GM23338 (cell line): Measurements from ENCODE around the gene IKBKG. TPM values are rescaled to one million over a fixed set of nuclear protein-coding genes. Genes with fewer than 3 reads are reported as not detected.

ENCODE experiments used
- ATAC-seq: fragments of 200-7000 bp; cut with Tn5 transposase; 3 replicates; pipeline ENCODE4 v1.9.1; 2020
- DNase-seq: peaks from one replicate; pipeline ENCODE4 v3.0.0-alpha.2; 2015; ENCODE audit warnings: low spot score
- H2AFZ ChIP-seq: fragments of 200-600 bp; sonication (generic); 2 replicates; pipeline ENCODE4 v1.8.0; 2016; ENCODE audit warnings: antibody characterized with exemption, mild to moderate bottlenecking, moderate library complexity
- H3F3A ChIP-seq: fragments of 200-600 bp; sonication (generic); replicated peaks from 2 replicates; pipeline ENCODE4 v1.8.0; 2017; ENCODE audit warnings: antibody characterized with exemption, mixed run types, low read depth
- H3K27ac ChIP-seq: fragments of 200-600 bp; sonication (generic); 2 replicates; pipeline ENCODE4 v1.6.1; 2016; ENCODE audit warnings: low read depth
- H3K27me3 ChIP-seq: fragments of 200-600 bp; sonication (generic); 2 replicates; pipeline ENCODE4 v1.8.0; 2016; ENCODE audit warnings: mild to moderate bottlenecking, mixed run types, moderate library complexity; ENCODE audit not compliant: insufficient read depth
- H3K36me3 ChIP-seq: fragments of 200-600 bp; sonication (generic); 2 replicates; pipeline ENCODE4 v1.8.0; 2016; ENCODE audit warnings: mild to moderate bottlenecking; ENCODE audit not compliant: insufficient read depth
- H3K4me1 ChIP-seq: fragments of 200-600 bp; sonication (generic); 2 replicates; pipeline ENCODE4 v1.8.0; 2016; ENCODE audit warnings: mild to moderate bottlenecking, moderate library complexity; ENCODE audit not compliant: insufficient read depth
- H3K4me2 ChIP-seq: fragments of 200-600 bp; sonication (generic); 2 replicates; pipeline ENCODE4 v1.7.1; 2017; ENCODE audit warnings: mixed run types
- H3K4me3 ChIP-seq: fragments of 200-600 bp; sonication (generic); 2 replicates; pipeline ENCODE4 v1.6.1; 2016; ENCODE audit warnings: mixed run types
- H3K79me2 ChIP-seq: fragments of 200-600 bp; sonication (generic); replicated peaks from 2 replicates; pipeline ENCODE4 v1.8.0; 2017; ENCODE audit warnings: mild to moderate bottlenecking; ENCODE audit not compliant: insufficient read depth
- H3K9me2 ChIP-seq: fragments of 200-600 bp; sonication (generic); 2 replicates; pipeline ENCODE4 v1.8.0; 2017; ENCODE audit not compliant: insufficient read depth
- H4K20me1 ChIP-seq: fragments of 200-600 bp; sonication (generic); replicated peaks from 2 replicates; pipeline ENCODE4 v1.8.0; 2017; ENCODE audit warnings: mild to moderate bottlenecking; ENCODE audit not compliant: insufficient read depth
- H3K27ac Mint-ChIP-seq: 2 replicates; pipeline ENCODE4 v1.8.0; 2020; ENCODE audit warnings: inconsistent platforms, mild to moderate bottlenecking, moderate library complexity, mixed read lengths
- H3K27me3 Mint-ChIP-seq: 3 replicates; pipeline ENCODE4 v1.8.0; 2022; ENCODE audit warnings: low read depth, mild to moderate bottlenecking, moderate library complexity, mixed read lengths, inconsistent platforms; ENCODE audit not compliant: insufficient read depth, poor library complexity
- H3K36me3 Mint-ChIP-seq: 3 replicates; pipeline ENCODE4 v1.8.0; 2021; ENCODE audit warnings: low read depth, mild to moderate bottlenecking, inconsistent platforms, moderate library complexity, mixed read lengths
- H3K4me1 Mint-ChIP-seq: 3 replicates; pipeline ENCODE4 v1.8.0; 2020; ENCODE audit warnings: mild to moderate bottlenecking, inconsistent platforms, mixed read lengths
- H3K4me3 Mint-ChIP-seq: 3 replicates; pipeline ENCODE4 v1.8.0; 2021; ENCODE audit warnings: moderate library complexity, mild to moderate bottlenecking, inconsistent platforms, mixed read lengths
- H3K9me3 Mint-ChIP-seq: 3 replicates; pipeline ENCODE4 v1.8.0; 2020; ENCODE audit warnings: moderate library complexity, mild to moderate bottlenecking, inconsistent platforms, mixed read lengths
- EZH2 ChIP-seq: fragments of 200-600 bp; sonication (generic); IDR thresholded peaks from one replicate; pipeline ENCODE4 v1.8.0; 2017; ENCODE audit warnings: antibody characterized with exemption, mild to moderate bottlenecking, low read depth; ENCODE audit not compliant: unreplicated experiment
- ZNF114 ChIP-seq: fragments of 250-450 bp; sonication (Bioruptor Pico); IDR thresholded peaks from 2 replicates; pipeline ENCODE4 v1.5.0; 2020; ENCODE audit warnings: mild to moderate bottlenecking, moderate library complexity
- ZNF331 ChIP-seq: fragments of 250-450 bp; sonication (Bioruptor Pico); IDR thresholded peaks from 2 replicates; pipeline ENCODE4 v1.5.0; 2020; ENCODE audit warnings: low read depth, mild to moderate bottlenecking, moderate library complexity
- polyA plus RNA-seq: library from polyadenylated mRNA; unstranded; fragments of >200 nt; fragmentation: Nextera tagmentation; extraction: Ambion mirVana; gene quantifications from 2 replicates; pipeline ENCODE4 v1.2.1, GENCODE V29; 2016
- total RNA-seq: library from RNA; depleted of rRNA; stranded (reverse); fragments of >200 nt; shearing (Covaris generic); gene quantifications from 2 replicates; pipeline ENCODE4 v1.2.3, GENCODE V29; 2014
- TF ChIP-seq, protein P1 (sequence below), 2 experiments: fragments of 200-600 bp in 1 of 2; sonication (generic) in 1 of 2; conservative IDR thresholded peaks; 2 replicates each; pipeline versions ENCODE4 v1.5.1 to v1.6.1; 2016 to 2017; ENCODE audit warnings: antibody characterized with exemption in 2 of 2, low read depth in 2 of 2, mild to moderate bottlenecking in 2 of 2, moderate library complexity in 1 of 2
- TF ChIP-seq, protein P2 (sequence below): fragments of 250-450 bp; sonication (Bioruptor Pico); IDR thresholded peaks from 2 replicates; pipeline ENCODE4 v1.5.0; 2020; ENCODE audit warnings: mild to moderate bottlenecking, moderate library complexity

IKBKG gene
- total and polyA plus RNA-seq, 2 experiments from 2014 or later = 11.5 to 14.9 TPM

DNA sequence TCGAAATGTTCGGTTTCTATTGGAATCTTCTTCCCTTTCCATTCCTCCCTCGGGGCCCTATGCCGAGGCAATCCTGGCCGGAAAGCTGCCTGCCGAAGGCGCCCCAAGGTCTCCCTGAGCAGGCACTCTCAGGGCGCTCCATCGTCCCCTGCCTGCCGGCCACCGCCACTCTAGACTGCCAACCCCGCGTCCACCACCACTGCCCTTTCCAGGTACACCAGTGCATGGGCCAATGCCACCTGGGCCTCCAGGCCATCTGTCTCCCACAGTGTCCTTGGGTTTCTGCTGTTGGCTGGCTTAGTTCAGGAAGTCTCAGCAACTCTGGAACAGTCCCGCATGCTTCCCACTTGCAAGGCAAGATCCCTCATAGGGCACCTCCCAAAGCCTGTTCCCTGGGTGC lies 52.1 kb downstream of the IKBKG start:
- ATAC-seq (no peak), DNase-seq (no peak)
- H4K20me1 ChIP-seq = no peaks in the 10 kb centered on the region
- H3K9me2 ChIP-seq = no peaks in the 10 kb centered on the region
- no peak for TF ChIP-seq ZNF114 (CRISPR knock-in tag)
- TF ChIP-seq, protein P1, sequence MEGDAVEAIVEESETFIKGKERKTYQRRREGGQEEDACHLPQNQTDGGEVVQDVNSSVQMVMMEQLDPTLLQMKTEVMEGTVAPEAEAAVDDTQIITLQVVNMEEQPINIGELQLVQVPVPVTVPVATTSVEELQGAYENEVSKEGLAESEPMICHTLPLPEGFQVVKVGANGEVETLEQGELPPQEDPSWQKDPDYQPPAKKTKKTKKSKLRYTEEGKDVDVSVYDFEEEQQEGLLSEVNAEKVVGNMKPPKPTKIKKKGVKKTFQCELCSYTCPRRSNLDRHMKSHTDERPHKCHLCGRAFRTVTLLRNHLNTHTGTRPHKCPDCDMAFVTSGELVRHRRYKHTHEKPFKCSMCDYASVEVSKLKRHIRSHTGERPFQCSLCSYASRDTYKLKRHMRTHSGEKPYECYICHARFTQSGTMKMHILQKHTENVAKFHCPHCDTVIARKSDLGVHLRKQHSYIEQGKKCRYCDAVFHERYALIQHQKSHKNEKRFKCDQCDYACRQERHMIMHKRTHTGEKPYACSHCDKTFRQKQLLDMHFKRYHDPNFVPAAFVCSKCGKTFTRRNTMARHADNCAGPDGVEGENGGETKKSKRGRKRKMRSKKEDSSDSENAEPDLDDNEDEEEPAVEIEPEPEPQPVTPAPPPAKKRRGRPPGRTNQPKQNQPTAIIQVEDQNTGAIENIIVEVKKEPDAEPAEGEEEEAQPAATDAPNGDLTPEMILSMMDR (conservative IDR thresholded peaks at IDR 0.05; ENCODE audit: low read depth in 2 of 2) = no peak
- TF ChIP-seq EZH2 = no peak
- no peak for TF ChIP-seq ZNF331 (CRISPR knock-in tag)
- TF ChIP-seq, protein P2, sequence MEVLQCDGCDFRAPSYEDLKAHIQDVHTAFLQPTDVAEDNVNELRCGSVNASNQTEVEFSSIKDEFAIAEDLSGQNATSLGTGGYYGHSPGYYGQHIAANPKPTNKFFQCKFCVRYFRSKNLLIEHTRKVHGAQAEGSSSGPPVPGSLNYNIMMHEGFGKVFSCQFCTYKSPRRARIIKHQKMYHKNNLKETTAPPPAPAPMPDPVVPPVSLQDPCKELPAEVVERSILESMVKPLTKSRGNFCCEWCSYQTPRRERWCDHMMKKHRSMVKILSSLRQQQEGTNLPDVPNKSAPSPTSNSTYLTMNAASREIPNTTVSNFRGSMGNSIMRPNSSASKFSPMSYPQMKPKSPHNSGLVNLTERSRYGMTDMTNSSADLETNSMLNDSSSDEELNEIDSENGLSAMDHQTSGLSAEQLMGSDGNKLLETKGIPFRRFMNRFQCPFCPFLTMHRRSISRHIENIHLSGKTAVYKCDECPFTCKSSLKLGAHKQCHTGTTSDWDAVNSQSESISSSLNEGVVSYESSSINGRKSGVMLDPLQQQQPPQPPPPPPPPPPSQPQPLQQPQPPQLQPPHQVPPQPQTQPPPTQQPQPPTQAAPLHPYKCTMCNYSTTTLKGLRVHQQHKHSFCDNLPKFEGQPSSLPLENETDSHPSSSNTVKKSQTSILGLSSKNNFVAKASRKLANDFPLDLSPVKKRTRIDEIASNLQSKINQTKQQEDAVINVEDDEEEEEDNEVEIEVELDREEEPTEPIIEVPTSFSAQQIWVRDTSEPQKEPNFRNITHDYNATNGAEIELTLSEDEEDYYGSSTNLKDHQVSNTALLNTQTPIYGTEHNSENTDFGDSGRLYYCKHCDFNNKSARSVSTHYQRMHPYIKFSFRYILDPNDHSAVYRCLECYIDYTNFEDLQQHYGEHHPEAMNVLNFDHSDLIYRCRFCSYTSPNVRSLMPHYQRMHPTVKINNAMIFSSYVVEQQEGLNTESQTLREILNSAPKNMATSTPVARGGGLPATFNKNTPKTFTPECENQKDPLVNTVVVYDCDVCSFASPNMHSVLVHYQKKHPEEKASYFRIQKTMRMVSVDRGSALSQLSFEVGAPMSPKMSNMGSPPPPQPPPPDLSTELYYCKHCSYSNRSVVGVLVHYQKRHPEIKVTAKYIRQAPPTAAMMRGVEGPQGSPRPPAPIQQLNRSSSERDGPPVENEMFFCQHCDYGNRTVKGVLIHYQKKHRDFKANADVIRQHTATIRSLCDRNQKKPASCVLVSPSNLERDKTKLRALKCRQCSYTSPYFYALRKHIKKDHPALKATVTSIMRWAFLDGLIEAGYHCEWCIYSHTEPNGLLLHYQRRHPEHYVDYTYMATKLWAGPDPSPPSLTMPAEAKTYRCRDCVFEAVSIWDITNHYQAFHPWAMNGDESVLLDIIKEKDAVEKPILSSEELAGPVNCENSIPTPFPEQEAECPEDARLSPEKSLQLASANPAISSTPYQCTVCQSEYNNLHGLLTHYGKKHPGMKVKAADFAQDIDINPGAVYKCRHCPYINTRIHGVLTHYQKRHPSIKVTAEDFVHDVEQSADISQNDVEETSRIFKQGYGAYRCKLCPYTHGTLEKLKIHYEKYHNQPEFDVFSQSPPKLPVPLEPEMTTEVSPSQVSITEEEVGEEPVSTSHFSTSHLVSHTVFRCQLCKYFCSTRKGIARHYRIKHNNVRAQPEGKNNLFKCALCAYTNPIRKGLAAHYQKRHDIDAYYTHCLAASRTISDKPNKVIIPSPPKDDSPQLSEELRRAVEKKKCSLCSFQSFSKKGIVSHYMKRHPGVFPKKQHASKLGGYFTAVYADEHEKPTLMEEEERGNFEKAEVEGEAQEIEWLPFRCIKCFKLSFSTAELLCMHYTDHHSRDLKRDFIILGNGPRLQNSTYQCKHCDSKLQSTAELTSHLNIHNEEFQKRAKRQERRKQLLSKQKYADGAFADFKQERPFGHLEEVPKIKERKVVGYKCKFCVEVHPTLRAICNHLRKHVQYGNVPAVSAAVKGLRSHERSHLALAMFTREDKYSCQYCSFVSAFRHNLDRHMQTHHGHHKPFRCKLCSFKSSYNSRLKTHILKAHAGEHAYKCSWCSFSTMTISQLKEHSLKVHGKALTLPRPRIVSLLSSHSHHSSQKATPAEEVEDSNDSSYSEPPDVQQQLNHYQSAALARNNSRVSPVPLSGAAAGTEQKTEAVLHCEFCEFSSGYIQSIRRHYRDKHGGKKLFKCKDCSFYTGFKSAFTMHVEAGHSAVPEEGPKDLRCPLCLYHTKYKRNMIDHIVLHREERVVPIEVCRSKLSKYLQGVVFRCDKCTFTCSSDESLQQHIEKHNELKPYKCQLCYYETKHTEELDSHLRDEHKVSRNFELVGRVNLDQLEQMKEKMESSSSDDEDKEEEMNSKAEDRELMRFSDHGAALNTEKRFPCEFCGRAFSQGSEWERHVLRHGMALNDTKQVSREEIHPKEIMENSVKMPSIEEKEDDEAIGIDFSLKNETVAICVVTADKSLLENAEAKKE (CRISPR knock-in tag) = no peak
- no peak overlapping the region for H3K4me2 ChIP-seq
- H3K27me3 ChIP-seq = no peaks in the 10 kb centered on the region
- H2AFZ ChIP-seq = no peak overlapping the region
- Mint-ChIP-seq H3K9me3 (peaks cover 16% of the 10 kb centered on the region; the same call in 2 of the 3 replicates), H3K4me3 (no peak overlapping the region), H3K27ac (no peak overlapping the region), H3K4me1 (peaks cover 29% of the 10 kb centered on the region), H3K27me3 (peaks cover 4% of the 10 kb centered on the region), H3K36me3 (peaks cover 19% of the 10 kb centered on the region)
- H3K4me1 ChIP-seq = peaks cover 11% of the 10 kb centered on the region
- no peaks in the 10 kb centered on the region for H3F3A ChIP-seq
- H3K79me2 ChIP-seq = no peaks in the 10 kb centered on the region
- H3K36me3 ChIP-seq = no peaks in the 10 kb centered on the region
- H3K27ac ChIP-seq = no peak overlapping the region
- H3K4me3 ChIP-seq = no peak overlapping the region
